Liver (tissue), 9 donors: ENCODE data around the gene GPS2. TPM values are rescaled to one million over a fixed set of nuclear protein-coding genes. Genes with fewer than 3 reads are reported as not detected.

ENCODE experiments used
- DNase-seq: peaks from one replicate; pipeline ENCODE4 v3.0.0-alpha.2; 2017; ENCODE audit warnings: low spot score
- H3K27ac ChIP-seq, 2 donors: one replicate each; pipeline ENCODE4 v1.7.0; 2013; ENCODE audit warnings: inconsistent platforms in 2 of 2, low read length in 2 of 2, control low read depth in 1 of 2, low read depth in 1 of 2, mild to moderate bottlenecking in 1 of 2
- H3K27me3 ChIP-seq, 4 donors: one replicate each; pipeline versions ENCODE4 v1.6.1 to v1.7.0; 2013; ENCODE audit warnings: low read length in 3 of 4, inconsistent platforms in 1 of 4, mild to moderate bottlenecking in 1 of 4, moderate library complexity in 1 of 4; ENCODE audit not compliant: control insufficient read depth in 4 of 4, insufficient read depth in 4 of 4
- H3K36me3 ChIP-seq, 4 donors: one replicate each; pipeline versions ENCODE4 v1.6.1 to v1.7.0; 2013; ENCODE audit warnings: low read length in 3 of 4, mild to moderate bottlenecking in 3 of 4, low read depth in 1 of 4, moderate library complexity in 1 of 4; ENCODE audit not compliant: control insufficient read depth in 4 of 4, insufficient read depth in 3 of 4
- H3K4me1 ChIP-seq, 4 donors: one replicate each; pipeline versions ENCODE4 v1.6.1 to v1.7.0; 2013; ENCODE audit warnings: low read length in 3 of 4, mild to moderate bottlenecking in 3 of 4, moderate library complexity in 1 of 4; ENCODE audit not compliant: control insufficient read depth in 4 of 4, insufficient read depth in 4 of 4
- H3K4me3 ChIP-seq, 3 donors: one replicate each; pipeline versions ENCODE4 v1.6.1 to v1.7.0; 2013; ENCODE audit warnings: low read length in 3 of 3, control low read depth in 1 of 3, low read depth in 1 of 3, mild to moderate bottlenecking in 1 of 3
- H3K9ac ChIP-seq, 2 donors: one replicate each; pipeline ENCODE4 v1.7.0; 2013; ENCODE audit warnings: low read length in 2 of 2, mild to moderate bottlenecking in 2 of 2, moderate library complexity in 2 of 2, control low read depth in 1 of 2, low read depth in 1 of 2
- H3K9me3 ChIP-seq, 4 donors: one replicate each; pipeline versions ENCODE4 v1.6.1 to v1.7.0; 2013; ENCODE audit warnings: low read length in 3 of 4; ENCODE audit not compliant: control insufficient read depth in 4 of 4
- ATF3 ChIP-seq: IDR thresholded peaks from 2 replicates; pipeline ENCODE4 v1.6.1; 2016; ENCODE audit warnings: antibody characterized with exemption
- CTCF ChIP-seq: fragments of 150-350 bp; IDR thresholded peaks from 2 replicates; pipeline ENCODE4 v1.5.1; 2017; ENCODE audit warnings: improper control_type of control experiment, low read depth, low read length; ENCODE audit not compliant: missing input control
- EGR1 ChIP-seq, 2 donors: IDR thresholded peaks; 2 replicates each; pipeline ENCODE4 v1.6.1; 2016 to 2018; ENCODE audit warnings: antibody characterized with exemption in 2 of 2, low read depth in 2 of 2
- FOXA2 ChIP-seq: IDR thresholded peaks from 2 replicates; pipeline ENCODE4 v1.6.1; 2016; ENCODE audit warnings: antibody characterized with exemption
- GABPA ChIP-seq, 2 donors: IDR thresholded peaks in 1 of 2; conservative IDR thresholded peaks in 1 of 2; 2 replicates each; pipeline ENCODE4 v1.6.1; 2016; ENCODE audit warnings: antibody characterized with exemption in 2 of 2, mild to moderate bottlenecking in 1 of 2, moderate library complexity in 1 of 2
- HNF4G ChIP-seq: IDR thresholded peaks from 2 replicates; pipeline ENCODE4 v1.6.1; 2016; ENCODE audit warnings: antibody characterized with exemption
- JUND ChIP-seq, 2 donors: IDR thresholded peaks; 2 replicates each; pipeline ENCODE4 v1.6.1; 2016; ENCODE audit warnings: antibody characterized with exemption in 2 of 2
- NR2F2 ChIP-seq: IDR thresholded peaks from 2 replicates; pipeline ENCODE4 v1.6.1; 2016; ENCODE audit warnings: antibody characterized with exemption
- RAD21 ChIP-seq, 2 donors: IDR thresholded peaks; 2 replicates each; pipeline ENCODE4 v1.6.1; 2016; ENCODE audit warnings: antibody characterized with exemption in 2 of 2, mild to moderate bottlenecking in 2 of 2
- REST ChIP-seq: IDR thresholded peaks from 2 replicates; pipeline ENCODE4 v1.6.1; 2016; ENCODE audit warnings: antibody characterized with exemption, mild to moderate bottlenecking
- RXRA ChIP-seq, 2 donors: IDR thresholded peaks; 2 replicates each; pipeline ENCODE4 v1.6.1; 2017 to 2018; ENCODE audit warnings: antibody characterized with exemption in 2 of 2, mild to moderate bottlenecking in 1 of 2
- SP1 ChIP-seq: IDR thresholded peaks from 2 replicates; pipeline ENCODE4 v1.6.1; 2018; ENCODE audit warnings: antibody characterized with exemption, mild to moderate bottlenecking
- TAF1 ChIP-seq: conservative IDR thresholded peaks from 2 replicates; pipeline ENCODE4 v1.6.1; 2016; ENCODE audit warnings: antibody characterized with exemption, mild to moderate bottlenecking
- YY1 ChIP-seq: IDR thresholded peaks from 2 replicates; pipeline ENCODE4 v1.6.1; 2016; ENCODE audit warnings: antibody characterized with exemption, mild to moderate bottlenecking
- whole genome bisulfite sequencing: extraction: QIAGEN DNeasy Blood & Tissue Kit; methylation state at CpG from one replicate; pipeline ENCODE4 v1.1.7; 2013; 5-methylcytosine and 5-hydroxymethylcytosine counted together
- polyA plus RNA-seq, 2 donors: library from polyadenylated mRNA; stranded (reverse) in 1 of 2; unstranded in 1 of 2; fragments of 200-250 nt in 1 of 2; fragments of >200 nt in 1 of 2; fragmentation: Nextera tagmentation in 1 of 2; extraction: Ambion mirVana in 1 of 2; gene quantifications; one replicate each; pipeline versions ENCODE4 v1.2.1 to v1.2.3, GENCODE V29; 2013 to 2015
- total RNA-seq, 2 donors: library from RNA; depleted of rRNA; stranded (reverse); fragments of >200 nt; gene quantifications; one replicate each; pipeline ENCODE4 v1.2.3, GENCODE V29; 2014
- donor health status: healthy.
- donor health status: healthy.
- donor health status: healthy.
- donor health status: healthy.
- donor health status: healthy.

Gene GPS2
- total and polyA plus RNA-seq, 4 donors: 20.8 to 43.1 (median 22.8) TPM

DNA sequence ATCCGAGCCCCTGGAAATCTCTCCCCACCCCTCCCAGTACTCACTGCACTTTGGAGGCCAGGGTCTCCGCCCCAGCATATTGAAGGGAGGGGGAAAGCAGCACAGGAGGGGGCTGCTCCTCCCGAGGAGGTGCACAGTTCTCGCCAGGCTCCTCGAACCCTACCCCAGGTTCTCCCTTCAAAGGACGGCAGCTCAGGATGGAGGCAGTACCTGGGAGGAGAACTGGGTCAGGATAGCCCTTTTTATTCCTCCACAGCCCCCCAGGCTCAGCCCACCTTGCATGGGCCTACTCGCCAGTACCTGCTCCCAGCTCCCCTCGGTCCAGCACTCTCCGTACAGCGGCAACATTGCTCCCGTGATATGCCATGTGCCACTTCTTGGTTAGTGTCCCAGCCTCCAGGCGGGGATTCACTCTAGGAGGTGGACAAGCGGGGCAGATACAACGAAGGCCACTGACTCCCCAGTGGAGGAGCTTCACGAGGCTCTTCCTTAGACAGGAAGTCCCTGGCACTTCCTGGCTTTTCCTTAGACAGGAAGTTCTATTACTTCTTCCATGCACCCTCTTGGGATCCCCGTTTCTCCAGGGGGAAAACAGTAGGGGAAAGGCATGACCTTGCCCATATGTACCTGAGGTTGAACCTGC is 2.1 kb upstream of the GPS2 start:
- Histone ChIP-seq H3K4me1 (peaks cover 7 to 33% (median 25%) of the 10 kb centered on the region in 4 donors), H3K4me3 (no peak overlapping the region), H3K36me3 (peaks cover 13 to 54% (median 35%) of the 10 kb centered on the region in 4 donors), H3K9me3 (no peaks in the 10 kb centered on the region), H3K27me3 (no peaks in the 10 kb centered on the region), H3K27ac (no peak overlapping the region), H3K9ac (no peak overlapping the region)
- no peak for DNase-seq
- TF ChIP-seq REST (no peak), JUND (IDR thresholded peaks at IDR 0.05) (no peak), GABPA (IDR thresholded peaks at IDR 0.05 in 1 of 2, conservative IDR thresholded peaks at IDR 0.05 in 1 of 2) (no peak), ATF3 (no peak), EGR1 (IDR thresholded peaks at IDR 0.05; ENCODE audit: low read depth in 2 of 2) (no peak), SP1 (no peak)
- WGBS: 92% methylated on average over 16 of the region's 16 CpGs

DNA sequence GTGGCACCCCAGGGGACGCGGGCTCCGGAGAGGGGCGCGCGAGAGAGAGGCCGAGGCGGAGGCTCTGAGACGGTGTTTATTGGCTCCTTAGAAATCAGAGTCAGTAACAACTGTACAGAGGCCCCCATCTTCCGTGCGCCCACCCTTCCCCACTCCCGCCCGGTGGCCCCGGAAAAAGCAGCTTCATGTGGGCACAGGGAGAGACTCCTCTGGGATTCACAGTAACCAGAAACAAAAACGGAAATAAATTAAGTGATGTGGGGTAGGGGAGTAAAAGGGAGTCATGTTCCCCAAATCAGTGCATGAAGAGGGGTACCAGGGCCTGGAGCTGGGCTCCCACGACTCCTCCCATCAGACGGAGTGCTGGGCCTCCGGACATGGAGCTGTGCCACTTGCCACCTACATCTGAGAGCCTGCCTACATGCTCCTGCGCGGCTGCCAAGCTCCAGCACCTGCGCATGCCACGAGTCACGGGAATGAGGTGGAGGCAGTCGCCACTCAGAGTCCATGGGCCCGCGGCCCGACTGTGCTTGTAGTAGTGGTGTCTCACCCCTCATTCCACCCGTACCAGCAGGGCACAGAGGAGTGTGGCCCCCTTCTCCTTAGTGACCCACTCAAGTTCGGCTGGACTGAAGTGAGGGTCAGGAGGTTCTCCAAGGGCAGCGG is 543 bp upstream of the GPS2 start:
- no peaks in the 10 kb centered on the region for H3K9me3 ChIP-seq
- H3K4me1 ChIP-seq: peaks cover 7 to 40% (median 25%) of the 10 kb centered on the region in 4 donors
- no peak for TF ChIP-seq YY1
- H3K27ac ChIP-seq: peak overlapping the region; percentile 78 to 84
- 41% methylated on average over 30 of the region's 30 CpGs for WGBS
- peak overlapping the region; percentile 66 to 88 (median 76) for H3K4me3 ChIP-seq
- DNase-seq: no peak
- H3K36me3 ChIP-seq: peaks cover 17 to 52% (median 39%) of the 10 kb centered on the region in 4 donors
- H3K9ac ChIP-seq: peak overlapping the region; percentile 21 to 68
- no peaks in the 10 kb centered on the region for H3K27me3 ChIP-seq

GRCh38 chr17:7313890-7314718 is 1.1 kb downstream of the GPS2 start:
- Histone ChIP-seq H3K4me1 (peaks cover 12 to 54% (median 37%) of the 10 kb centered on the region in 4 donors), H3K9me3 (no peaks in the 10 kb centered on the region), H3K36me3 (peaks cover 24 to 61% (median 49%) of the 10 kb centered on the region in 4 donors), H3K27me3 (no peaks in the 10 kb centered on the region), H3K9ac (peak overlapping the region in 1 of 2 donors; percentile 68), H3K27ac (peak overlapping the region; percentile 78 to 84), H3K4me3 (peak overlapping the region; percentile 66 to 88 (median 76))
- WGBS: 55% methylated on average over 9 of the region's 9 CpGs
- DNase-seq: no peak
- TF ChIP-seq NR2F2 (no peak), YY1 (no peak), ATF3 (no peak), CTCF (no peak), SP1 (no peak), EGR1 (IDR thresholded peaks at IDR 0.05; ENCODE audit: low read depth in 2 of 2) (no peak), TAF1 (no peak), REST (no peak), FOXA2 (no peak), HNF4G (no peak), RAD21 (IDR thresholded peaks at IDR 0.05) (no peak), JUND (IDR thresholded peaks at IDR 0.05) (no peak), RXRA (IDR thresholded peaks at IDR 0.05) (no peak)
